Uterus (tissue), 2 donors: Measurements from ENCODE around the gene MTMR2.

Experiments
- CTCF ChIP-seq, 4 experiments: fragments of 200-600 bp in 2 of 4; fragments of 450-650 bp in 2 of 4; sonication (generic) in 2 of 4; IDR thresholded peaks; one replicate each; pipeline ENCODE4 v1.5.1; 2016 to 2019; ENCODE audit warnings: antibody characterized with exemption in 4 of 4, mild to moderate bottlenecking in 2 of 4, moderate library complexity in 1 of 4
- POLR2A ChIP-seq, 2 donors: fragments of 450-650 bp; IDR thresholded peaks; one replicate each; pipeline ENCODE4 v1.6.1; 2016; ENCODE audit warnings: antibody characterized with exemption in 2 of 2, mild to moderate bottlenecking in 1 of 2, moderate library complexity in 1 of 2

- TF ChIP-seq CTCF (IDR thresholded peaks at IDR 0.05) (no peak), POLR2A (IDR thresholded peaks at IDR 0.05) (no peak)
Measured at GRCh38 chr11:95883381-95883780, 40.5 kb downstream of the MTMR2 start.
